Esophagus squamous epithelium (tissue), 5 donors: ENCODE data around the gene MEGF6. TPM values are rescaled to one million over a fixed set of nuclear protein-coding genes. Genes with fewer than 3 reads are reported as not detected.

Source experiments
- DNase-seq: peaks from one replicate; lab custom pipeline; 2025; lab: John Stamatoyannopoulos, UW
- H3K27ac ChIP-seq, 4 donors: fragments of 200-600 bp; sonication (generic); one replicate each; pipeline ENCODE4 v1.5.1; 2016 to 2019; ENCODE audit warnings: mild to moderate bottlenecking in 1 of 4
- H3K27me3 ChIP-seq, 4 donors: fragments of 200-600 bp; sonication (generic); 1 replicate in 3 of 4; 2 replicates in 1 of 4; pipeline versions ENCODE4 v1.5.1 to v1.6.0; 2017 to 2021; ENCODE audit warnings: antibody characterized with exemption in 1 of 4
- H3K36me3 ChIP-seq, 3 donors: fragments of 200-600 bp; sonication (generic); one replicate each; pipeline ENCODE4 v1.5.1; 2016 to 2019
- H3K4me1 ChIP-seq, 3 donors: fragments of 200-600 bp; sonication (generic); one replicate each; pipeline ENCODE4 v1.5.1; 2017 to 2019
- H3K4me3 ChIP-seq, 4 donors: fragments of 200-600 bp; sonication (generic); 1 replicate in 3 of 4; 2 replicates in 1 of 4; pipeline ENCODE4 v1.5.1; 2016 to 2019; ENCODE audit warnings: mild to moderate bottlenecking in 2 of 4, moderate library complexity in 1 of 4
- H3K9me3 ChIP-seq, 3 donors: fragments of 200-600 bp; sonication (generic); one replicate each; pipeline ENCODE4 v1.5.1; 2016 to 2019
- CTCF ChIP-seq, 6 experiments: fragments of 450-650 bp in 4 of 6; fragments of 200-600 bp in 2 of 6; sonication (generic) in 2 of 6; IDR thresholded peaks; one replicate each; pipeline ENCODE4 v1.5.1; 2016 to 2019; ENCODE audit warnings: antibody characterized with exemption in 6 of 6, mild to moderate bottlenecking in 4 of 6, moderate library complexity in 4 of 6
- POLR2A ChIP-seq, 4 donors: fragments of 450-650 bp; IDR thresholded peaks; one replicate each; pipeline ENCODE4 v1.6.1; 2017; ENCODE audit warnings: antibody characterized with exemption in 4 of 4, mild to moderate bottlenecking in 4 of 4, moderate library complexity in 3 of 4
- WGBS, 2 donors: methylation state at CpG; one replicate each; pipeline ENCODE4 v1.1.5; 2018; 5-methylcytosine and 5-hydroxymethylcytosine counted together
- intact Hi-C: fragments of 100-400 bp; cut with DNase I; formaldehyde crosslinking; loops from one replicate; pipeline ENCODE4 v1.15.0; 2022
- total RNA-seq, 4 donors: library from RNA; depleted of rRNA; stranded (reverse); fragments of >200 nt; gene quantifications; one replicate each; pipeline ENCODE4 v1.1.0, GENCODE V29; 2016
- donor health status: DM: yes; HTN: yes; CAD: no.

The MEGF6 gene
- total RNA-seq, 4 donors from 2014 or later, result 8.8 to 27.1 (median 16.8) TPM

- Histone ChIP-seq H3K27me3 (no peaks in the 10 kb centered on the region), H3K4me1 (peaks cover 11 to 39% (median 14%) of the 10 kb centered on the region in 3 donors), H3K36me3 (peaks cover 0 to 61% (median 0%) of the 10 kb centered on the region in 3 donors), H3K27ac (peak overlapping the region; percentile 31 to 76 (median 66)), H3K4me3 (no peak overlapping the region), H3K9me3 (no peaks in the 10 kb centered on the region)
- no peak for DNase-seq
- no CpG with 5 or more reads among the region's 7 CpGs for WGBS, 2 donors
- TF ChIP-seq POLR2A (IDR thresholded peaks at IDR 0.05) (no peak), CTCF (IDR thresholded peaks at IDR 0.05) (no peak)
- intact Hi-C loops, result no loop called here
These were observed 106.5 kb downstream of the MEGF6 start for GRCh38 chr1:3504822-3505153.

- H3K4me1 ChIP-seq, result peaks cover 11 to 39% (median 14%) of the 10 kb centered on the region in 3 donors
- intact Hi-C loops, result no loop called here
- peak overlapping the region in 1 of 4 donors; percentile 4 for H3K4me3 ChIP-seq
- H3K36me3 ChIP-seq, result peaks cover 0 to 61% (median 0%) of the 10 kb centered on the region in 3 donors
- no peaks in the 10 kb centered on the region for H3K27me3 ChIP-seq
- H3K27ac ChIP-seq, result peak overlapping the region; percentile 31 to 76 (median 70)
- H3K9me3 ChIP-seq, result no peaks in the 10 kb centered on the region
- no peak for TF ChIP-seq CTCF (IDR thresholded peaks at IDR 0.05)
- no peak for TF ChIP-seq POLR2A (IDR thresholded peaks at IDR 0.05)
- WGBS, 2 donors, result 33 to 53% methylated on average over 2 to 8 of the region's 31 CpGs
- DNase-seq, result no peak
These were observed 107.0 kb downstream of the MEGF6 start for GRCh38 chr1:3504151-3504821.

- Histone ChIP-seq H3K9me3 (no peaks in the 10 kb centered on the region), H3K27me3 (no peaks in the 10 kb centered on the region), H3K4me1 (peaks cover 11 to 39% (median 14%) of the 10 kb centered on the region in 3 donors), H3K27ac (peak overlapping the region in 2 of 4 donors; percentile 64 to 76), H3K36me3 (peaks cover 0 to 61% (median 0%) of the 10 kb centered on the region in 3 donors), H3K4me3 (no peak overlapping the region)
- intact Hi-C loops, result no loop called here
- no peak for TF ChIP-seq POLR2A (IDR thresholded peaks at IDR 0.05)
- DNase-seq, result no peak
- WGBS, 2 donors, result 82 to 84% methylated on average over 7 to 8 of the region's 8 CpGs
These were observed 107.8 kb downstream of the MEGF6 start for GRCh38 chr1:3503525-3503886.

- Histone ChIP-seq H3K4me1 (peaks cover 11 to 39% (median 14%) of the 10 kb centered on the region in 3 donors), H3K27ac (no peak overlapping the region), H3K27me3 (no peaks in the 10 kb centered on the region), H3K9me3 (no peaks in the 10 kb centered on the region), H3K4me3 (no peak overlapping the region), H3K36me3 (peaks cover 0 to 61% (median 0%) of the 10 kb centered on the region in 3 donors)
- DNase-seq, result no peak
- intact Hi-C loops, result no loop called here
- TF ChIP-seq POLR2A (IDR thresholded peaks at IDR 0.05) (no peak), CTCF (IDR thresholded peaks at IDR 0.05) (no peak)
- WGBS, 2 donors, result 82 to 100% methylated on average over 3 to 8 of the region's 22 CpGs
These were observed 108.4 kb downstream of the MEGF6 start for GRCh38 chr1:3502641-3503524.

GRCh38 chr1:3501856-3502640 is 109.3 kb downstream of the MEGF6 start:
- Histone ChIP-seq H3K36me3 (peaks cover 0 to 61% (median 0%) of the 10 kb centered on the region in 3 donors), H3K9me3 (no peaks in the 10 kb centered on the region), H3K4me1 (peaks cover 11 to 39% (median 14%) of the 10 kb centered on the region in 3 donors), H3K27me3 (no peaks in the 10 kb centered on the region), H3K4me3 (no peak overlapping the region), H3K27ac (no peak overlapping the region)
- WGBS, 2 donors, result 80 to 92% methylated on average over 2 to 5 of the region's 26 CpGs
- TF ChIP-seq POLR2A (IDR thresholded peaks at IDR 0.05) (no peak), CTCF (IDR thresholded peaks at IDR 0.05) (no peak)
- intact Hi-C loops, result no loop called here
- peak; percentile 60 for DNase-seq
